A204.1 (cell line): ENCODE data around the gene EOGT.

Experiments used
- FAIRE-seq: peaks from 2 replicates; lab custom pipeline; 2012; peaks lifted over from hg19 to GRCh38; lab: Jason Lieb, UNC

Gene EOGT

DNA sequence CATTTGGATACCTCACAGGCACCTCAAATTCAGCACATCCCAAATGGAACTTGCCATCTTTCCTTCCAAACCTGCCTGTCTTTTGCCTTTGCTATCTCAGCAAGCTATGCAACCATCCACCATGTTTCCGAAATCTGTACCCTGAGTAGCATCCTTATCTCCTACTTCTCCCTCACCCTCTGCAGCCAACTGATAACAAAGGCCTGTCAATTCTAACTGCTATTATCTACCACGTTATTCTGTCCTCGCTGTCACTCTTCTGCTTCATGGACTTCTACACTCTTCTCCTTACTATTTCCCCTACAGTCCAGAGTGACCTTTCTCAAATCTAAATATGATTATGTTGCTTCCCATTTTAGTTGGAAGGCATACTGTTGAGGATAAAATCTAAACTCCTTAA is 55.6 kb downstream of the EOGT start:
- no peak for FAIRE-seq

DNA sequence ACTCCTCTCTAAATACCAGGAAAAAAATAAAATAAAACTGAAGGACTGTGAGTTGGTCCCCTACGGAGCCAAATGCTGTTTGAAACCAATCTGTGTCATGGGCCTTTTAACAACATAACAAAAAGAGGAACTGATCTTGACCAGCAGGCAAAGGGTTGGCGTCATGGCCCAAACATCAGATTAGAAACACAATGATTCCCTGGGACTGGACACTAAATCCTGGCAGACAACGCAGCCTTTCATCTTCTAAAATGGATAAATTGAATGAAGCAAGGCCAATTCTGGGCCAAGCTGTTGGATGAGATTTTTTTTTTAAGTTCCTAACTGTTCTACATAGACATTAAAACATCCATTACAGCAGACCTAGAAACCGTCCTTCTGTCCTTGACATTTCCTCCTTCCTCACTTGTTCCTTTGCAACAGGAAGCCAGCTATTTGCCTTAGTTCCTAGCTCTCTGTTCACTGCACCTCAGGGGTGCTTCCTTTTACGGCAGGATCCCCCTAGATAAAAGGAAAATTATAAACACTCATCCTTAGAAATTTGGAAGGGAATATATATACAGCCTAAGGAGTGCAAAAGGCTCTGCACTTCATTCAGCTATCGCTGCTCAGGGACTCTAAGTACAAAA is 59.6 kb downstream of the EOGT start:
- FAIRE-seq = no peak

DNA sequence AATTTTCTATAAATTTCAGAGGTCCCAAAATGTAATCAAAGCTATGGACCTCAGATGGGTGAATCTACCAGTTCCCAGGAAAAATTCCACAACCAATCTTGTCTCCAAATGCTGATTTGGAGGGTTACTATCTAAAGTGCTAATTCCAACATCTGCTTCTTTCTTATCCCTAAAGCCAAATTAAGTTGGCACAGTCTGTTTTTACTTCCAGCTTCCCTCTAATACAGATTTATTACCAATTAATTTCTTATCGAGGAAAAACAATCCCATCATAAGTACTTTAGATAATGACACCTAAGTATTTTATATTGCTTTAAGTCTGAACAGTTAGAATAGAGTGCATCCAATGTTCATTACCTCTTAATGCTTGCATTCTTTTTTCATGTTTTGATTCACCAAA is 68.3 kb downstream of the EOGT start:
- FAIRE-seq = no peak

DNA sequence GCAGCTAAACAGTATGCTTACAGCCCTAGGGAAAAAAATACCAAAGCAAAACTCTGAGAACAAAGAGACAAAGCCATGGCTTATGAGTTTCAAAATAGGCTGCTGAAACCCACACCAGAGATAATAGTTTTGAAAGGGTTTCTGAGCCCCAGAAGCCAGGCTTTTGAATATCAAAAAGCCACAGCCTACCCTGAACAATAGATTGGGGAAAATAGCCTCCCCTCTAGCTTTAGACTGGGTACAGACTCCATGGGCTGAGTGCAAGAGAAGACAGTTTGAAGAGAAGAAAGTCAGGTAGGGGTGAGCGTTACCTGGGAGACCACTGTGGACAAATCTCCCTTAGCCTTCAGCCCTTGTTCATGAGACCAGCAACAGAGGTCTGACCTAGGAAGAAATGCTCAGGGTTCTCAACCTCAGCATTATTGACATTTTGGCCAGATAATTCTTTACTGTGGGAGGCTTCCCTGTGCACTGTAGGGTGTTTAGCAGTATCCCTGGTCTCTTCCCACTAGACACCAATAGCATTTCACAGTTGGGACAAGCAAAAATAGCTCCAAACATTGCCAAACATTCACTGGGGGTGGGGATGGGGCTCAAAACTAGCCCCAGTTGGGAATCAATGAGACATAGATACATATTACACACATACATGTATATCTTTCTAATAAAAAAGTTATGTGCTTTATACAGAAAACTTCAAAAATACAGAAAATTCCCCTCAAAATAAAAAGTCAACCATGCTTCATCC is 69.6 kb downstream of the EOGT start:
- no peak for FAIRE-seq

DNA sequence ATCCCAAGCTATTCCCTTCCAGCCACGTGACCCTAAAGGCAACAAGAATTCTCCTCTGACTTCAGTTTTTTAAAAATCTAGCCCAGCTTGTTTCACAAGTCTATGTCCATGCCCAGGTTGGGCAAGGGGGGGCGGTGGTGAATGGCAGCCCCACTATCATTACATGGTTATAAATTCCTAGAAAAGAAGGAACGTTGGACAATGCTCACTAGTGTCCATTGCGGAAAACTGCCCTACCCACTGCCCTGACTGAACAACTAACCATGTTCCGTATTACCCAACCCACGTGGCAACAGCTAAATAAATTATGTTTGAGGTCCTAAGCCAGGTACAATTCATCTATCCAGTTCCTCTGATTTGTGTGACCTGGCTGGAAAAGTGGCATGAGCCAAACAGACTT is 72.4 kb downstream of the EOGT start:
- no peak for FAIRE-seq

DNA sequence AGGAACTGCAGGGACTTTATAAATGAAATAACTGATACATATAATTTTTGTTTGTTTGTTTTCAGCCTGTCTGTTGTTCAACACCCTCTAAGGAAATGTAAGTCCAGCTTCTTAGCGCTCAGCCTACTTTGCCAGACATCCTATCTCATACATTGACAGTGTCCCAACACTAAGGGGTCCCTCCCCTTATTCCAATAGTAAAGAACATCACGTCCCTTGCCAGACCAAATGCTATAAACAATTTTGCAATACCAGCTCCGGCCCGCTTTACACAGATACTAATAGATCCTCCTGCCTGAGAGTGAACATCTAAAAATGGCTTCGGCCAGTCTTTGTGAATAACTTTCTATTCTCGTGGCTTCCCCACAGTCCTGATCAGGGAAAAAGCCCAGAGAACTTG is 76.6 kb downstream of the EOGT start:
- no peak for FAIRE-seq

DNA sequence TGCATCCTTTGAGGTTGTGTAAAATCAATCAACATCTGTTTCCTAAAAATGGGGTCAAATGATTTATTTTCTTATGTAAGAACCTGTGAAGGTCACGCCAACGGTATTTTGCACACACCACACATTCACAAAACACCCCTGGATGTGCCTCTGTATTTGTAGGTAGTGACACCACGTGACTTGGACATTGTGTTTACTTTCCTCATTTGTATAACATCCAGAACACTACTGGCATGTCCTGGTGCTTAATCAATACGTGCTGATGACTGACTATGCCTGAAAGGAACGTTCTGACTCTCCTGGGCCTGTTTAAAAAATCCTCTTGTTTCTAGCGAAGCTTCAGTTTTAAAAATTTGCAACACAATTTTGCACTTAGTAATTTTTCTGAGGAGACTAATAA is 77.7 kb downstream of the EOGT start:
- FAIRE-seq = no peak

DNA sequence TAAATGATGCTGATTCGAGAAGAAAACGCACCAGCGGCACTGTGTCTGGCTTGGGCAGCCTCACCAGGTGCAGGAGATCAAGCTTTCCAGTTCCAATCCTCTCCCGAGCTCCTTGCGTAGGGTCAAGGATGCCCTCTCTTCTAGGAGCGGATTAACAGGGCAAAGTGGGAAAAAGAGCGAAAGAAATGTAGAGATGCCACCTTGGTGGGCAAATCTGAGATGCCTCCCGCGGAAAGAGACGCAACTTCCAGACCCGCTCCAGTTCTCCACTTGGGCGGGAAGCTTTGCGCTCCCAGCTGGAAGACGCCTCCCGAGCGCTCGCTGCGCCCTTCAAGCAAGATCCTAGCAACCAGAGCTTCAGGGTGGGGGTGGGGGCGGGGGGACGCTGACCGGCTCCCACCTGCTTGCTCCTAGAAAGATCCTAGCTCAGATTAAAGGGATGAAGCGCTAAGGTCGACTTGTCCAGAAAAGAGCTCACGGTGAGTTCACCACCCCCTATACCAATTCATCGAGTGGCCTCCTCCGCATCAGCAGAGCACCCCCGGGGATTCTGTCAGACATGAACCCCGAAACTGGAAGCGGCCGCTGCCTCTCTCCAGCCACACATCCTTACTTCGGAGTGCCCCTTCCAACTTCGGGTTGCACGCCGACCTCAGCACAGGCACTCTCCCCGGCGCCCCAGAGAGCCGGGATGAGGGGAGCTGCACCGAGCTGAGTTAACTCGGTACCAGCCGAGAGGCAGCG is 81.9 kb downstream of the EOGT start:
- no peak for FAIRE-seq
